GM19193 (cell line): ENCODE data around the gene DIAPH3.

Experiments
- POLR2A ChIP-seq: IDR thresholded peaks from 4 replicates; pipeline ENCODE4 v1.6.1; 2011; ENCODE audit not compliant: insufficient read depth, insufficient read length; ENCODE audit errors: extremely low read depth

Gene DIAPH3

GRCh38 chr13:59744747-59745391 lies 418.9 kb downstream of the DIAPH3 start:
- no peak for TF ChIP-seq POLR2A

GRCh38 chr13:59743195-59743594 lies 420.5 kb downstream of the DIAPH3 start:
- TF ChIP-seq POLR2A = no peak

- no peak for TF ChIP-seq POLR2A
These were observed 421.3 kb downstream of the DIAPH3 start for GRCh38 chr13:59742467-59742866.

- TF ChIP-seq POLR2A = no peak
These were observed 424.8 kb downstream of the DIAPH3 start for GRCh38 chr13:59738921-59739320.

GRCh38 chr13:59734393-59734792 lies 429.3 kb downstream of the DIAPH3 start:
- no peak for TF ChIP-seq POLR2A

GRCh38 chr13:59733744-59734143 lies 430.0 kb downstream of the DIAPH3 start:
- TF ChIP-seq POLR2A = no peak

- TF ChIP-seq POLR2A = no peak
These were observed 433.7 kb downstream of the DIAPH3 start for GRCh38 chr13:59730026-59730425.

GRCh38 chr13:59728896-59729545 lies 434.7 kb downstream of the DIAPH3 start:
- no peak for TF ChIP-seq POLR2A

- TF ChIP-seq POLR2A = no peak
These were observed 441.5 kb downstream of the DIAPH3 start for GRCh38 chr13:59721926-59722910.

- TF ChIP-seq POLR2A = no peak
These were observed 448.1 kb downstream of the DIAPH3 start for GRCh38 chr13:59715611-59716010.

- TF ChIP-seq POLR2A = no peak
These were observed 452.6 kb downstream of the DIAPH3 start for GRCh38 chr13:59710996-59711701.

GRCh38 chr13:59710416-59710815 lies 453.3 kb downstream of the DIAPH3 start:
- no peak for TF ChIP-seq POLR2A

- TF ChIP-seq POLR2A = no peak
These were observed 457.4 kb downstream of the DIAPH3 start for GRCh38 chr13:59706101-59706976.

- no peak for TF ChIP-seq POLR2A
These were observed 461.5 kb downstream of the DIAPH3 start for GRCh38 chr13:59702269-59702668.

GRCh38 chr13:59701261-59701660 lies 462.5 kb downstream of the DIAPH3 start:
- TF ChIP-seq POLR2A = no peak

- TF ChIP-seq POLR2A = no peak
These were observed 463.4 kb downstream of the DIAPH3 start for GRCh38 chr13:59700281-59700680.
